Measurements from ENCODE around the gene IL17D. TPM values are rescaled to one million over a fixed set of nuclear protein-coding genes. Genes with fewer than 3 reads are reported as not detected.
A peak's percentile ranks its signal among the peaks of the same experiment; 100 is the strongest.

Gene IL17D
- total and polyA plus RNA-seq, 2 donors from 2014 or later = 0.44 TPM; not detected in 1

GRCh38 chr13:20716951-20717350 lies 13.5 kb downstream of the IL17D start:
- Histone ChIP-seq H3K4me3 (ENCODE audit: low read length in 3 of 3) (no peak overlapping the region), H3K9ac (ENCODE audit: low read length in 3 of 3) (no peak overlapping the region), H3K9me3 (ENCODE audit: control insufficient read depth in 2 of 3, insufficient read depth in 1 of 3, low read length in 3 of 3) (no peaks in the 10 kb centered on the region), H3K27me3 (ENCODE audit: control insufficient read depth, insufficient read depth, low read length) (no peaks in the 10 kb centered on the region), H3K36me3 (ENCODE audit: control insufficient read depth in 2 of 3, insufficient read depth in 3 of 3, low read length in 3 of 3) (no peaks in the 10 kb centered on the region), H3K4me1 (ENCODE audit: control insufficient read depth in 2 of 3, insufficient read depth in 2 of 3, low read depth in 1 of 3, low read length in 3 of 3) (peaks cover 0 to 6% (median 0%) of the 10 kb centered on the region in 3 donors), H3K27ac (ENCODE audit: low read depth in 2 of 2, low read length in 2 of 2) (no peak overlapping the region)
- TF ChIP-seq CTCF (IDR thresholded peaks at IDR 0.05; ENCODE audit: borderline replicate concordance, extremely low read depth, insufficient read depth) = no peak
- no peak for FAIRE-seq
- peak in 2 of 5 donors; percentile 26 to 41 for DNase-seq
- intact Hi-C loops (cut with DNase I) = no loop called here

- Histone ChIP-seq H3K27me3 (ENCODE audit: control insufficient read depth, insufficient read depth, low read length) (no peaks in the 10 kb centered on the region), H3K27ac (ENCODE audit: low read depth in 2 of 2, low read length in 2 of 2) (no peak overlapping the region), H3K36me3 (ENCODE audit: control insufficient read depth in 2 of 3, insufficient read depth in 3 of 3, low read length in 3 of 3) (no peaks in the 10 kb centered on the region), H3K4me1 (ENCODE audit: control insufficient read depth in 2 of 3, insufficient read depth in 2 of 3, low read depth in 1 of 3, low read length in 3 of 3) (peaks cover 0 to 6% (median 0%) of the 10 kb centered on the region in 3 donors), H3K4me3 (ENCODE audit: low read length in 3 of 3) (no peak overlapping the region), H3K9ac (ENCODE audit: low read length in 3 of 3) (no peak overlapping the region), H3K9me3 (ENCODE audit: control insufficient read depth in 2 of 3, insufficient read depth in 1 of 3, low read length in 3 of 3) (no peaks in the 10 kb centered on the region)
- no peak for FAIRE-seq
- intact Hi-C loops (cut with DNase I) = no loop called here
- DNase-seq = no peak
- no peak for TF ChIP-seq CTCF (IDR thresholded peaks at IDR 0.05; ENCODE audit: borderline replicate concordance, extremely low read depth, insufficient read depth)
Observed at GRCh38 chr13:20717581-20718542, 14.4 kb downstream of the IL17D start.

- Histone ChIP-seq H3K27ac (ENCODE audit: low read depth in 2 of 2, low read length in 2 of 2) (no peak overlapping the region), H3K4me3 (ENCODE audit: low read length in 3 of 3) (no peak overlapping the region), H3K9ac (ENCODE audit: low read length in 3 of 3) (no peak overlapping the region), H3K27me3 (ENCODE audit: control insufficient read depth, insufficient read depth, low read length) (no peaks in the 10 kb centered on the region), H3K4me1 (ENCODE audit: control insufficient read depth in 2 of 3, insufficient read depth in 2 of 3, low read depth in 1 of 3, low read length in 3 of 3) (peaks cover 0 to 5% (median 0%) of the 10 kb centered on the region in 3 donors), H3K36me3 (ENCODE audit: control insufficient read depth in 2 of 3, insufficient read depth in 3 of 3, low read length in 3 of 3) (no peaks in the 10 kb centered on the region), H3K9me3 (ENCODE audit: control insufficient read depth in 2 of 3, insufficient read depth in 1 of 3, low read length in 3 of 3) (no peaks in the 10 kb centered on the region)
- intact Hi-C loops (cut with DNase I) = no loop called here
- no peak for FAIRE-seq
- TF ChIP-seq CTCF (IDR thresholded peaks at IDR 0.05; ENCODE audit: borderline replicate concordance, extremely low read depth, insufficient read depth) = no peak
- no peak for DNase-seq
Observed at GRCh38 chr13:20718958-20719566, 15.6 kb downstream of the IL17D start.
